ENCODE data around the gene CDC14B.

Gene CDC14B

GRCh38 chr9:96480736-96481135 is 138.9 kb downstream of the CDC14B start:
- no peak for DNase-seq

GRCh38 chr9:96478829-96479371 is 140.7 kb downstream of the CDC14B start:
- no peak for DNase-seq

GRCh38 chr9:96476591-96476990 is 143.1 kb downstream of the CDC14B start:
- DNase-seq: no peak

GRCh38 chr9:96476013-96476412 is 143.6 kb downstream of the CDC14B start:
- DNase-seq: no peak

- DNase-seq: no peak
These were observed 151.9 kb downstream of the CDC14B start for GRCh38 chr9:96467784-96468183.

GRCh38 chr9:96464426-96464825 is 155.2 kb downstream of the CDC14B start:
- no peak for DNase-seq

- DNase-seq: no peak
These were observed 157.1 kb downstream of the CDC14B start for GRCh38 chr9:96462541-96462940.

GRCh38 chr9:96461336-96461735 is 158.3 kb downstream of the CDC14B start:
- DNase-seq: no peak

- no peak for DNase-seq
These were observed 158.8 kb downstream of the CDC14B start for GRCh38 chr9:96460882-96461281.

- DNase-seq: no peak
These were observed 159.2 kb downstream of the CDC14B start for GRCh38 chr9:96460470-96460869.

GRCh38 chr9:96459268-96460007 is 160.2 kb downstream of the CDC14B start:
- DNase-seq: no peak

GRCh38 chr9:96458226-96458625 is 161.4 kb downstream of the CDC14B start:
- DNase-seq: no peak

- no peak for DNase-seq
These were observed 162.4 kb downstream of the CDC14B start for GRCh38 chr9:96457266-96457665.

GRCh38 chr9:96453625-96454024 is 166.0 kb downstream of the CDC14B start:
- no peak for DNase-seq

- peak; percentile 46 for DNase-seq
These were observed 168.8 kb downstream of the CDC14B start for GRCh38 chr9:96450613-96451528.

Measured in CD4-positive, alpha-beta T cell treated with Interleukin-4 for 4 hours (primary cell).